Measurements from ENCODE around the gene GNB5.

Gene GNB5

GRCh38 chr15:52155878-52156277 lies 35.3 kb downstream of the GNB5 start (continued):
- TF ChIP-seq POU6F1 (CRISPR knock-in tag; IDR thresholded peaks at IDR 0.05; ENCODE audit: borderline replicate concordance, low read depth): no peak
- no peak for TF ChIP-seq SNAI2 (CRISPR knock-in tag; IDR thresholded peaks at IDR 0.05)
- no peak for TF ChIP-seq CSDC2 (CRISPR knock-in tag; IDR thresholded peaks at IDR 0.05)
- TF ChIP-seq ZFP3 (CRISPR knock-in tag; IDR thresholded peaks at IDR 0.05): no peak
- TF ChIP-seq OSR1 (CRISPR knock-in tag; IDR thresholded peaks at IDR 0.05): no peak
- TF ChIP-seq, protein P1, sequence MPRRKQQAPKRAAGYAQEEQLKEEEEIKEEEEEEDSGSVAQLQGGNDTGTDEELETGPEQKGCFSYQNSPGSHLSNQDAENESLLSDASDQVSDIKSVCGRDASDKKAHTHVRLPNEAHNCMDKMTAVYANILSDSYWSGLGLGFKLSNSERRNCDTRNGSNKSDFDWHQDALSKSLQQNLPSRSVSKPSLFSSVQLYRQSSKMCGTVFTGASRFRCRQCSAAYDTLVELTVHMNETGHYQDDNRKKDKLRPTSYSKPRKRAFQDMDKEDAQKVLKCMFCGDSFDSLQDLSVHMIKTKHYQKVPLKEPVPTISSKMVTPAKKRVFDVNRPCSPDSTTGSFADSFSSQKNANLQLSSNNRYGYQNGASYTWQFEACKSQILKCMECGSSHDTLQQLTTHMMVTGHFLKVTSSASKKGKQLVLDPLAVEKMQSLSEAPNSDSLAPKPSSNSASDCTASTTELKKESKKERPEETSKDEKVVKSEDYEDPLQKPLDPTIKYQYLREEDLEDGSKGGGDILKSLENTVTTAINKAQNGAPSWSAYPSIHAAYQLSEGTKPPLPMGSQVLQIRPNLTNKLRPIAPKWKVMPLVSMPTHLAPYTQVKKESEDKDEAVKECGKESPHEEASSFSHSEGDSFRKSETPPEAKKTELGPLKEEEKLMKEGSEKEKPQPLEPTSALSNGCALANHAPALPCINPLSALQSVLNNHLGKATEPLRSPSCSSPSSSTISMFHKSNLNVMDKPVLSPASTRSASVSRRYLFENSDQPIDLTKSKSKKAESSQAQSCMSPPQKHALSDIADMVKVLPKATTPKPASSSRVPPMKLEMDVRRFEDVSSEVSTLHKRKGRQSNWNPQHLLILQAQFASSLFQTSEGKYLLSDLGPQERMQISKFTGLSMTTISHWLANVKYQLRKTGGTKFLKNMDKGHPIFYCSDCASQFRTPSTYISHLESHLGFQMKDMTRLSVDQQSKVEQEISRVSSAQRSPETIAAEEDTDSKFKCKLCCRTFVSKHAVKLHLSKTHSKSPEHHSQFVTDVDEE (CRISPR knock-in tag; IDR thresholded peaks at IDR 0.05): no peak
- TF ChIP-seq ZNF70 (CRISPR knock-in tag; IDR thresholded peaks at IDR 0.05): no peak
- no peak for TF ChIP-seq ZFP30 (CRISPR knock-in tag; IDR thresholded peaks at IDR 0.05)

DNA sequence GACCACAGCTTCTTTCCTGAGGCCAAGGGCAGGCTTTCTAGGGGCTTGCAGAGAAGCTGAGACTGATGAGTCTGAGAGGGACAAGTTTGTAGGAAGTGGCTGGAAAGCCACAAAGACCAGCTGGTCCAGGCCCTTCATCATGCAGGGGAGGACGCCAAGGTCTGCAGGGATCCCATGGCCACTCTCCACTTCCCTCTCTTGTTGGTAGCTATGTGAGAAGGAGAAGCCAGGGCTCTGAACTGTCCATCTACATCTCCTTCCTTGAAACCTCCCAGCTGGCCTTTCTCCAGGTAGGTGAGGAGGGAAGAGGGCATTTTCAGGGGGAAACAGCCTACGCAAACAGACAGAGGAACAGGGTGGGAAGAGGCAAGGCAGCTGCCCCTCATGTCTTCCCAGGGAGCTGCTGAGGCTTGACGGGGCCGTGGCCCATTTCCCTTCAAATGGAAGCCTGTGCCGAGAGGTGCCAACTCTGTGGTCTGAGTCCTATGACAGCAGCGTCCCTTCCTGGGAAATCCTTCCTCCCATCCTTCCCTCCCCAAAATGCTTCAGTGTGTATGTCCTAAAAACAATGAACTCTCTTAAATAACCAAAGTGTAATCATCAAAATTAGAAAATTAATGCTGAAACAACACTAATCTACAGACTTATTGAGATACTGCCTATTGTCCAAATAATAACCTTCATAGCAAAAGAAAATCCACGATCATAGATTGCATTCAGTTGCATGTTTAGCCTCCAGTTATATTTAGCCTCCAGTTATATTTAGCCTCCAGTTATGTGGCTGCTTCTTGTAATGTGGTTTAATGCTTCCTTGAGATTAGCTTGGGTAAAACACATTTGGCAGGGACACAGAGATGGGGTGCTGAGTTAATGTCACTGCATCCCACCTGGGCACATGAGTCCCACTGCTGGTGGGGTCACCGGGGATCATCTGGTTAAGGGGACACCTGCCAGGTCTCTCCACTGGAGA lies 36.0 kb downstream of the GNB5 start:
- no peak for ATAC-seq

More for the DNA sequence above, 36.0 kb downstream of the GNB5 start:
- no peak for TF ChIP-seq RARB (CRISPR knock-in tag; IDR thresholded peaks at IDR 0.05)
- no peak for TF ChIP-seq CSDC2 (CRISPR knock-in tag; IDR thresholded peaks at IDR 0.05)
- no peak for TF ChIP-seq TOX (CRISPR knock-in tag; IDR thresholded peaks at IDR 0.05; ENCODE audit: borderline replicate concordance)
- TF ChIP-seq BACH2 (CRISPR knock-in tag; IDR thresholded peaks at IDR 0.05; ENCODE audit: borderline replicate concordance): no peak
- TF ChIP-seq POU6F1 (CRISPR knock-in tag; IDR thresholded peaks at IDR 0.05; ENCODE audit: borderline replicate concordance, low read depth): no peak
- TF ChIP-seq ZNF70 (CRISPR knock-in tag; IDR thresholded peaks at IDR 0.05): no peak
- no peak for TF ChIP-seq CSRNP3 (CRISPR knock-in tag; IDR thresholded peaks at IDR 0.05)
- no peak for TF ChIP-seq SNAI2 (CRISPR knock-in tag; IDR thresholded peaks at IDR 0.05)
- TF ChIP-seq OSR1 (CRISPR knock-in tag; IDR thresholded peaks at IDR 0.05): no peak
- TF ChIP-seq ARNTL (CRISPR knock-in tag; IDR thresholded peaks at IDR 0.05; ENCODE audit: borderline replicate concordance, low read depth): no peak
- no peak for TF ChIP-seq ESRRG (CRISPR knock-in tag; IDR thresholded peaks at IDR 0.05)
- no peak for TF ChIP-seq PPARA (CRISPR knock-in tag; IDR thresholded peaks at IDR 0.05; ENCODE audit: borderline replicate concordance)
- no peak for TF ChIP-seq ZNF8 (CRISPR knock-in tag; IDR thresholded peaks at IDR 0.05)
- TF ChIP-seq ISL1 (CRISPR knock-in tag; IDR thresholded peaks at IDR 0.05): no peak
- TF ChIP-seq ZNF565 (CRISPR knock-in tag; conservative IDR thresholded peaks at IDR 0.05; ENCODE audit: low read depth): no peak
- TF ChIP-seq GLIS3 (CRISPR knock-in tag; IDR thresholded peaks at IDR 0.05): no peak
- TF ChIP-seq ZC3H10 (CRISPR knock-in tag; IDR thresholded peaks at IDR 0.05): no peak
- no peak for TF ChIP-seq ZFP30 (CRISPR knock-in tag; IDR thresholded peaks at IDR 0.05)
- no peak for TF ChIP-seq PATZ1 (CRISPR knock-in tag; IDR thresholded peaks at IDR 0.05; ENCODE audit: borderline replicate concordance)

All from SK-N-SH treated with all-trans-retinoic acid at 6 μM for 48 hours (cell line).